Endothelial cell of umbilical vein (primary cell): Measurements from ENCODE around the gene PLOD1. TPM values are rescaled to one million over a fixed set of nuclear protein-coding genes. Genes with fewer than 3 reads are reported as not detected.

Source experiments
- BruUV-seq: library from RNA; stranded (reverse); fragments of 400-500 nt; replicated peaks from 2 replicates; lab custom pipeline; 2021; lab: Mats Ljungman, UMichigan
- CTCF ChIA-PET: fragments of 300-600, 350-600 bp; sonication (Branson Sonifier 250); formaldehyde crosslinking; loops from one replicate; lab custom pipeline; 2021; ENCODE audit warnings: antibody characterized with exemption, inconsistent platforms; lab: Charles Lee
- POLR2A ChIA-PET: fragments of 300-600, 350-600 bp; sonication (Branson Sonifier 250); formaldehyde crosslinking; loops from one replicate; lab custom pipeline; 2021; ENCODE audit warnings: antibody characterized with exemption, inconsistent platforms; lab: Charles Lee
- DNase-seq: peaks from one replicate; pipeline ENCODE4 v3.0.0-alpha.2; 2011; ENCODE audit warnings: low read depth, low spot score
- FAIRE-seq: peaks from 2 replicates; lab custom pipeline; 2011; peaks lifted over from hg19 to GRCh38; lab: Jason Lieb, UNC
- H2AFZ ChIP-seq: 2 replicates; pipeline ENCODE4 v1.6.0; 2012; ENCODE audit warnings: low read depth, low read length, control low read depth, inconsistent platforms
- H3K27ac ChIP-seq: 2 replicates; pipeline ENCODE4 v1.5.1; 2011; ENCODE audit warnings: low read depth, mild to moderate bottlenecking, control low read depth, low read length, moderate library complexity; ENCODE audit not compliant: insufficient read depth
- H3K27me3 ChIP-seq, 2 experiments: 2 replicates each; pipeline versions ENCODE4 v1.6.0 to v1.6.1; 2011; ENCODE audit warnings: low read length in 2 of 2, mixed read lengths in 1 of 2; ENCODE audit not compliant: control insufficient read depth in 2 of 2, insufficient read depth in 2 of 2
- H3K36me3 ChIP-seq, 2 experiments: 2 replicates in 1 of 2; 3 replicates in 1 of 2; pipeline ENCODE4 v1.5.1; 2011; ENCODE audit warnings: low read length in 2 of 2, mild to moderate bottlenecking in 1 of 2, moderate library complexity in 1 of 2; ENCODE audit not compliant: control insufficient read depth in 2 of 2, insufficient read depth in 2 of 2; ENCODE audit errors: extremely low read depth in 1 of 2
- H3K4me1 ChIP-seq: 3 replicates; pipeline ENCODE4 v1.5.1; 2011; ENCODE audit warnings: mild to moderate bottlenecking, low read length; ENCODE audit not compliant: control insufficient read depth, insufficient read depth; ENCODE audit errors: extremely low read depth
- H3K4me2 ChIP-seq: 2 replicates; pipeline ENCODE4 v1.6.1; 2011; ENCODE audit warnings: low read length, control low read depth, mixed read lengths; ENCODE audit not compliant: insufficient read depth
- H3K4me3 ChIP-seq, 3 experiments: fragments of 200-600 bp in 1 of 3; sonication (generic), shearing (Covaris generic) in 1 of 3; replicated peaks in 1 of 3; 2 replicates each; pipeline ENCODE4 v1.5.1; 2011 to 2016; ENCODE audit warnings: control low read depth in 3 of 3, low read length in 3 of 3, mild to moderate bottlenecking in 2 of 3, inconsistent platforms in 1 of 3, low read depth in 1 of 3, moderate library complexity in 1 of 3; ENCODE audit not compliant: insufficient read depth in 1 of 3
- H3K79me2 ChIP-seq: 2 replicates; pipeline ENCODE4 v1.6.0; 2012; ENCODE audit warnings: low read length, inconsistent platforms; ENCODE audit not compliant: control insufficient read depth, insufficient read depth
- H3K9ac ChIP-seq: replicated peaks from 2 replicates; pipeline ENCODE3; 2011; ENCODE audit warnings: low read length, control low read depth; ENCODE audit not compliant: insufficient read depth; ENCODE audit errors: extremely low read depth
- H3K9me1 ChIP-seq: replicated peaks from 3 replicates; pipeline ENCODE4 v1.6.0; 2011; ENCODE audit warnings: mild to moderate bottlenecking, low read length; ENCODE audit not compliant: control insufficient read depth, insufficient read depth; ENCODE audit errors: extremely low read depth
- H3K9me3 ChIP-seq: replicated peaks from 2 replicates; pipeline ENCODE4 v1.5.1; 2012; ENCODE audit warnings: low read length, inconsistent platforms; ENCODE audit not compliant: control insufficient read depth, insufficient read depth
- H4K20me1 ChIP-seq: replicated peaks from 2 replicates; pipeline ENCODE3; 2011; ENCODE audit warnings: mild to moderate bottlenecking, low read length; ENCODE audit not compliant: control insufficient read depth, insufficient read depth; ENCODE audit errors: extremely low read depth
- EZH2 ChIP-seq: IDR thresholded peaks from 2 replicates; pipeline ENCODE4 v1.6.1; 2012; ENCODE audit warnings: borderline replicate concordance, low read depth, mild to moderate bottlenecking, moderate library complexity, low read length, inconsistent platforms; ENCODE audit not compliant: severe bottlenecking
- FOS ChIP-seq: IDR thresholded peaks from 2 replicates; pipeline ENCODE4 v1.6.1; 2011; ENCODE audit warnings: mild to moderate bottlenecking, low read length, moderate library complexity, borderline replicate concordance; ENCODE audit not compliant: insufficient read depth
- GATA2 ChIP-seq: IDR thresholded peaks from 2 replicates; pipeline ENCODE4 v1.7.0; 2011; ENCODE audit warnings: low read depth, mild to moderate bottlenecking, moderate library complexity, mixed read lengths, low read length; ENCODE audit not compliant: insufficient read length, insufficient read depth
- JUN ChIP-seq: IDR thresholded peaks from 2 replicates; pipeline ENCODE4 v1.6.1; 2011; ENCODE audit warnings: borderline replicate concordance, low read depth; ENCODE audit not compliant: insufficient read length, insufficient read depth
- MYC ChIP-seq: IDR thresholded peaks from one replicate; pipeline ENCODE4 v1.6.1; 2011; ENCODE audit warnings: mild to moderate bottlenecking, low read depth, low read length
- POLR2A ChIP-seq: IDR thresholded peaks from 2 replicates; pipeline ENCODE4 v1.6.1; 2012; ENCODE audit warnings: low read depth, mild to moderate bottlenecking, control low read depth, low read length
- POLR2AphosphoS5 ChIP-seq: IDR thresholded peaks from 2 replicates; pipeline ENCODE4 v1.6.1; 2012; ENCODE audit warnings: low read depth, mild to moderate bottlenecking, control low read depth, low read length, moderate library complexity; ENCODE audit not compliant: insufficient read depth
- dilution Hi-C: fragments of 300-500 bp; cut with MboI; formaldehyde crosslinking; loops from one replicate; pipeline ENCODE4 v1.15.0; 2019; ENCODE audit warnings: low sequenced_read_pairs; ENCODE audit not compliant: extremely low pct_ligation_motif_present
- intact Hi-C: fragments of 100-400 bp; cut with micrococcal nuclease; formaldehyde crosslinking; loops from one replicate; pipeline ENCODE4 v1.10.0; 2022
- polyA plus RNA-seq, 4 experiments: library from polyadenylated mRNA; depleted of rRNA in 3 of 4; stranded (reverse) in 3 of 4; unstranded in 1 of 4; fragments of >200 nt; gene quantifications; 2 replicates each; pipeline versions ENCODE4 v1.2.1 to v1.2.3, GENCODE V29; 2011 to 2012; ENCODE audit warnings: missing spikeins in 1 of 4
- total RNA-seq: library from RNA; stranded (reverse); gene quantifications from 2 replicates; pipeline ENCODE4 v1.2.3, GENCODE V29; 2021
- TF ChIP-seq, protein P1 (sequence below): IDR thresholded peaks from 2 replicates; pipeline ENCODE4 v1.6.1; 2011; ENCODE audit not compliant: insufficient read depth, insufficient read length
- TF ChIP-seq, protein P2 (sequence below), 2 donors: IDR thresholded peaks; 1 replicate in 1 of 2; 2 replicates in 1 of 2; pipeline ENCODE4 v1.5.1; 2011; ENCODE audit warnings: low read length in 2 of 2, mild to moderate bottlenecking in 2 of 2, moderate library complexity in 2 of 2, control low read depth in 1 of 2, inconsistent platforms in 1 of 2, low read depth in 1 of 2; ENCODE audit not compliant: insufficient read depth in 1 of 2; ENCODE audit errors: extremely low read depth in 1 of 2

The PLOD1 gene
- total and polyA plus RNA-seq, 2 donors (not counting 3 experiments of a cell fraction or from before 2014, with no cell fraction given), result 260 to 412 TPM

DNA sequence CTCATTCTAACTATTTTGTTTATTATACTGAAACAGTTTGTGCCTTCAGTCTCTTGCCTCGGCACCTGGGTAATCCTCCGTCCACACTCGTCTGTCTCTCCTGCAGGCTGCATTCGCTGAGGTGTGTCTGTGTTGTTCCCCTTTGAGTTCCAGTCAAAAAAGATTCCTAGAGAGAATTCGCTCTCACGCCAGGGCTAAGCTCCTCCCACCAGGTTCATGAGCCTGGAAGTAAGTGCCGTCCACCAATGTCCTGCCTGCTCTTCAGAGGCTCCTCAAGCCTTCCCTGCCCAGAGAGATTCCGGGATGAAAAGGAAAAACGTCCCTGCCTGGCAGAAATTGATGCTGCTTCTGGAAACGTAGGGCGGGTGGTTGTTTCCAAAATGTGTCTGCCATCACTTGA lies 21.2 kb upstream of the PLOD1 start:
- no peaks in the 10 kb centered on the region for H3K27me3 ChIP-seq
- peaks cover 0 to 3% of the 10 kb centered on the region in 2 experiments for H3K36me3 ChIP-seq
- H3K9me1 ChIP-seq, result no peaks in the 10 kb centered on the region
- TF ChIP-seq JUN (no peak), EZH2 (no peak), FOS (no peak), MYC (no peak), GATA2 (no peak), POLR2A (no peak), POLR2AphosphoS5 (no peak)
- TF ChIP-seq, protein P1, sequence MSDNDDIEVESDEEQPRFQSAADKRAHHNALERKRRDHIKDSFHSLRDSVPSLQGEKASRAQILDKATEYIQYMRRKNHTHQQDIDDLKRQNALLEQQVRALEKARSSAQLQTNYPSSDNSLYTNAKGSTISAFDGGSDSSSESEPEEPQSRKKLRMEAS, result no peak
- TF ChIP-seq, protein P2, sequence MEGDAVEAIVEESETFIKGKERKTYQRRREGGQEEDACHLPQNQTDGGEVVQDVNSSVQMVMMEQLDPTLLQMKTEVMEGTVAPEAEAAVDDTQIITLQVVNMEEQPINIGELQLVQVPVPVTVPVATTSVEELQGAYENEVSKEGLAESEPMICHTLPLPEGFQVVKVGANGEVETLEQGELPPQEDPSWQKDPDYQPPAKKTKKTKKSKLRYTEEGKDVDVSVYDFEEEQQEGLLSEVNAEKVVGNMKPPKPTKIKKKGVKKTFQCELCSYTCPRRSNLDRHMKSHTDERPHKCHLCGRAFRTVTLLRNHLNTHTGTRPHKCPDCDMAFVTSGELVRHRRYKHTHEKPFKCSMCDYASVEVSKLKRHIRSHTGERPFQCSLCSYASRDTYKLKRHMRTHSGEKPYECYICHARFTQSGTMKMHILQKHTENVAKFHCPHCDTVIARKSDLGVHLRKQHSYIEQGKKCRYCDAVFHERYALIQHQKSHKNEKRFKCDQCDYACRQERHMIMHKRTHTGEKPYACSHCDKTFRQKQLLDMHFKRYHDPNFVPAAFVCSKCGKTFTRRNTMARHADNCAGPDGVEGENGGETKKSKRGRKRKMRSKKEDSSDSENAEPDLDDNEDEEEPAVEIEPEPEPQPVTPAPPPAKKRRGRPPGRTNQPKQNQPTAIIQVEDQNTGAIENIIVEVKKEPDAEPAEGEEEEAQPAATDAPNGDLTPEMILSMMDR (IDR thresholded peaks at IDR 0.05; ENCODE audit: extremely low read depth in 1 of 2, insufficient read depth in 1 of 2, low read depth in 1 of 2, low read length in 2 of 2), result no peak
- POLR2A ChIA-PET, result no interaction called here
- H4K20me1 ChIP-seq, result no peaks in the 10 kb centered on the region
- H3K4me2 ChIP-seq, result no peak overlapping the region
- H3K9me3 ChIP-seq, result no peaks in the 10 kb centered on the region
- peaks cover 3% of the 10 kb centered on the region for H3K4me1 ChIP-seq
- H3K4me3 ChIP-seq, result no peak overlapping the region
- H3K9ac ChIP-seq, result no peak overlapping the region
- intact Hi-C loops, result loop anchor here (2.0 kb wide), 1 partner anchor 98 kb away; no protein-coding TSS in a partner anchor
- no peak overlapping the region for H2AFZ ChIP-seq
- DNase-seq (no peak), FAIRE-seq (no peak)
- H3K79me2 ChIP-seq, result no peaks in the 10 kb centered on the region
- no TSS peak for BruUV-seq
- CTCF ChIA-PET, result no interaction called here
- dilution Hi-C loops, result no loop called here
- H3K27ac ChIP-seq, result no peak overlapping the region
